Mesodermal cell (in vitro differentiated cells): ENCODE results near the gene AEBP1.

ENCODE experiments used
- H3K27ac ChIP-seq: 2 replicates; pipeline ENCODE4 v1.7.0; 2013; ENCODE audit warnings: mild to moderate bottlenecking, low read depth, low read length, moderate library complexity; ENCODE audit not compliant: severe bottlenecking
- H3K36me3 ChIP-seq: 2 replicates; pipeline ENCODE4 v1.7.1; 2013; ENCODE audit warnings: mild to moderate bottlenecking, low read length, moderate library complexity; ENCODE audit not compliant: control insufficient read depth, insufficient read depth
- H3K4me1 ChIP-seq: one replicate; pipeline ENCODE4 v1.7.1; 2013; ENCODE audit warnings: mild to moderate bottlenecking, low read length; ENCODE audit not compliant: insufficient read depth, control insufficient read depth, poor library complexity, severe bottlenecking
- H3K4me3 ChIP-seq: 2 replicates; pipeline ENCODE4 v1.7.0; 2013; ENCODE audit warnings: low read length, control low read depth, mild to moderate bottlenecking; ENCODE audit not compliant: insufficient read depth, poor library complexity, severe bottlenecking; ENCODE audit errors: extremely low read depth
- H3K9me3 ChIP-seq: 2 replicates; pipeline ENCODE4 v1.7.1; 2013; ENCODE audit warnings: mild to moderate bottlenecking, low read length, moderate library complexity; ENCODE audit not compliant: control insufficient read depth
- WGBS, 2 experiments: methylation state at CpG; one replicate each; pipeline ENCODE4 v1.1.5; 2013; ENCODE audit warnings: missing lambda C conversion rate in 2 of 2; ENCODE audit not compliant: insufficient coverage in 2 of 2; 5-methylcytosine and 5-hydroxymethylcytosine counted together

The AEBP1 gene

DNA sequence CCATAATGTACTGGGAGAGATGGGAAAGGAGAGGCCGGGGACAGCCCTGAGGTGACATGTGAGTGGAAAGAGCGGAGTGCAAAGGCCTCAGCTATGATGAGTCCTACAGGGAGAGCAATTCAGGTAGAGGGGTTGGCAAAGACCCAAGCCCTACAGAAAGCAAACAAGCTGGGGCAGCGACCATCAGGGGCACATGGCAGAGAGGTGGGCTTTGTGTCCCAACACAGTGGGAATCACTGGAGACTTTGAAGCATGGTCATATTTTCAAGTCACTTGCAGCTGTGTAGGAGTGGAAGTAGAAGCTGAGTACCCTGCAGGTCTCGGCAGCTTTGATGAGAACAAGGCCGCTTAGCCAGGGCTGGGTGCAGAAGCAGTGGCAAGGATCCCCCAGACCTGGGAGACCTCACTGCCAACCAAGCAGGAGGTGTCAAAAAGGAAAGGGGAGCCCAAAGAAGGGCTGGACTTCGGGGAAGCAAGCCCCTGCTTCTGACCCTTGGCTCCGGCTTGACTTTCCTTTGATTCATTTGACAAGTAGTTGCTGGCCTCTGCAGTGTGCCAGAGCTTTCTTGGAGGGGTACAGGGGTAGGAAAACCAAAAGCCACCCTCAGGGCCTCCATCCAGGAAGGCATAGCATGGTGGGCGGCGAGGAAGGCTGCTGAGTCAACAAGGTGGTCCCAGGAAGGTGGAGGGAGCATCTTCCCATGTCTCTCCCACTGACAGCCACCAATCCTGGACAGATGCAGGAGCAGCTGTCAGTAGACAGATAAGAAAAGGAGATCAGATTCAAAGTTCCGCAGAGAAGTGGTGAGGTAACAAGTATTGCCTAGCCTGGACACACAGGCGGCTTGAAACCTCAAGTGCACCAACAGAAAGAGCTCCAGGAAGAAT is 36.8 kb upstream of the AEBP1 start:
- H3K4me3 ChIP-seq: no peak overlapping the region
- H3K9me3 ChIP-seq: no peaks in the 10 kb centered on the region
- H3K4me1 ChIP-seq: peaks cover 7% of the 10 kb centered on the region
- WGBS, 2 experiments: 90 to 92% methylated on average over 10 to 11 of the region's 11 CpGs
- H3K36me3 ChIP-seq: peaks cover 3% of the 10 kb centered on the region
- no peak overlapping the region for H3K27ac ChIP-seq

DNA sequence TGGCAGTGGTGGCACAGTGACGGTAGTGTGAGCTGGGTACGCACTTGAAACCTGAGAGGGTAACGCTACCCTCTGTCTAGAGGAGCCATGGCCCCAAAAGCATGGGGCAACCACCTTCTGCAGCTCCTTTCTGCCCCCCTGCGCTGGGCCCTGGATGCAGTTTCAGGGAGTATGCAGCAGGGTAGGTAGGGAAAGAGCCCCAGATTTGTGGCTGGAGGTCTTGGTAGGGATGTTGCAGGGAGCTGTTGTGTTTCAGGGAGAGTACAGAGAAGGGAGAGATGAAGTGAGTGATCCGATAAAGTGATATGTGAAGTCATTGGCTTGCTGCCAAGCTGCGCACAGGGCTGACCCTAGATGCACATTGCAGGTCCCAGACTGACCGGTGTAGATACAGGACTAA is 36.1 kb upstream of the AEBP1 start:
- 80 to 95% methylated on average over 6 to 7 of the region's 7 CpGs for WGBS, 2 experiments
- H3K36me3 ChIP-seq: peaks cover 3% of the 10 kb centered on the region
- no peak overlapping the region for H3K4me3 ChIP-seq
- H3K27ac ChIP-seq: no peak overlapping the region
- H3K9me3 ChIP-seq: no peaks in the 10 kb centered on the region
- H3K4me1 ChIP-seq: peaks cover 7% of the 10 kb centered on the region

DNA sequence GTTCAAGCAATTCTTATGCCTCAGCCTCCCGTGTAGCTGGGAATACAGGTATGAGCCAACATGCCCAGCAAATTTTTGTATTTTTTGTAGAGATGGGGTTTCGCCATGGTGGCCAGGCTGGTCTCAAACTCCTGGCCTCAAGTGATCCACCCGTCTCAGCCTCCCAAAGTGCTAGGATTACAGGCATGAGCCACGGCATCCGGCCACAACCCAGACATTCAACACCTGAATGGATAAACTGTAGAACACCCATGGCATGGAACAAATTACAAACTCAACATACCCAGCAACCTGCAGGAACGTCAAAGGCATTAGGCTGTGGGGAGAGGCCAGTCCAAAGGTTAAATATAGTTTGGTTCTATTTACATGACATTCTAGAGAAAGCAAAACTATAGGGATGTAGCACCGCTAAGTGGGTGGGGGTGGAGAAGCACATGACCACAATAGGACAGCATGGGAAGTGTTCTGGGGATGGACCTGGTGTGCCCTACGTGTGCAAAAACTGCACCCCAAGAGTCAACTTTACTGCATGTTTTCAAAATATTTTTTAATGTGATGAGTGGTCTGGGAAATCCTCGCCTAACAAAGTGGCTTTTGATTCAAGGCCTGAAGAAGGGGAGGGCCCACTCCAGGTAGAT is 32.3 kb upstream of the AEBP1 start:
- Histone ChIP-seq H3K9me3 (no peaks in the 10 kb centered on the region), H3K4me1 (no peaks in the 10 kb centered on the region), H3K27ac (no peak overlapping the region), H3K4me3 (no peak overlapping the region), H3K36me3 (peaks cover 35% of the 10 kb centered on the region)
- 78 to 82% methylated on average over 5 to 6 of the region's 9 CpGs for WGBS, 2 experiments

- Histone ChIP-seq H3K27ac (no peak overlapping the region), H3K9me3 (no peaks in the 10 kb centered on the region), H3K36me3 (peaks cover 39% of the 10 kb centered on the region), H3K4me3 (no peak overlapping the region), H3K4me1 (no peaks in the 10 kb centered on the region)
- WGBS, 2 experiments: 70 to 72% methylated on average over 10 to 11 of the region's 12 CpGs
These were observed 31.5 kb upstream of the AEBP1 start for GRCh38 chr7:44072364-44073231.

GRCh38 chr7:44073664-44074348 is 30.3 kb upstream of the AEBP1 start:
- Histone ChIP-seq H3K9me3 (no peaks in the 10 kb centered on the region), H3K4me3 (no peak overlapping the region), H3K27ac (no peak overlapping the region), H3K4me1 (no peaks in the 10 kb centered on the region), H3K36me3 (peaks cover 51% of the 10 kb centered on the region)
- WGBS, 2 experiments: 94 to 97% methylated on average over 22 of the region's 26 CpGs

GRCh38 chr7:44074349-44074695 is 29.8 kb upstream of the AEBP1 start:
- H3K9me3 ChIP-seq: no peaks in the 10 kb centered on the region
- 100% methylated on average over 9 to 11 of the region's 13 CpGs for WGBS, 2 experiments
- peaks cover 51% of the 10 kb centered on the region for H3K36me3 ChIP-seq
- H3K27ac ChIP-seq: no peak overlapping the region
- H3K4me1 ChIP-seq: no peaks in the 10 kb centered on the region
- H3K4me3 ChIP-seq: no peak overlapping the region

GRCh38 chr7:44075296-44076075 is 28.7 kb upstream of the AEBP1 start:
- no peaks in the 10 kb centered on the region for H3K4me1 ChIP-seq
- no peaks in the 10 kb centered on the region for H3K9me3 ChIP-seq
- H3K36me3 ChIP-seq: peaks cover 59% of the 10 kb centered on the region
- WGBS, 2 experiments: 95 to 99% methylated on average over 12 to 15 of the region's 17 CpGs
- H3K27ac ChIP-seq: no peak overlapping the region
- H3K4me3 ChIP-seq: no peak overlapping the region

DNA sequence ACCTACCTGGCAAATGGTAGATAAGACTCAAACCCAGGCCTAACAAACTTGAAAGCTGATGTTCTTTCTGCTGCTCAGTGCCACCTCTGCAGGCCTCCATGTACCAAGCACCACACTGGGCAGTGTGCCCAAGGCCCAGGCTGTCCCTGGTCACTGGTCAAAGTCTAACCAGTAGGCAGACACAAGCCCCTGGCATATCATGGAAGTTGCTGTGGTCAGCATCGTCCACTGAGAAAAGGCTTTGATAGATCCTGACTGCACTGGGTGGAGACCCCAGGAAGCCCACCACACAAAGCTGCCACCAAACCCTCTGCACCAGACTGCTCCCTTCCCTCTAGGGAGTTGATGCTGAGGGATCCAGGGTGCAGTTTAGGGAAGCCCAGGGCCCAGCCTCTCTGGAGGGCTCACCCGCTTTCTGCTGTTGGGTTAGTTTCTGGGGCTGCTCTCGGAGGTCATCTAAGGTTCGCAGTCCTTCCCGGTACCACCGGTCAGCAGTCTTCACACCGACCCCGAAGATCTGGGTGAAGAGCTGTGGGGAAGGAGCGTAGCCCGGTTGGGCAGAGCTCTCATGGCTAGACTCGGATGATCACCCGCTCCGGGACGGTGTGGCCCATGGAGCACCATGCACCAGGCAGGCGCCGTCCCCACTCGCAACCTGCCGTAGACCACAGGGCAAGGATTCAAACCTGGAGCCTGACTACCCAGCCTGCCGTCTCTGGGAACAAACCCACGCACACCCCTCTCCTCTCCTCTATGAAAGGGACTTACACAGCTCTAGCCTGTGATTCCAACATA is 27.8 kb upstream of the AEBP1 start:
- Histone ChIP-seq H3K27ac (no peak overlapping the region), H3K36me3 (peaks cover 59% of the 10 kb centered on the region), H3K9me3 (no peaks in the 10 kb centered on the region), H3K4me3 (no peak overlapping the region), H3K4me1 (peaks cover 2% of the 10 kb centered on the region)
- WGBS, 2 experiments: 95 to 98% methylated on average over 15 to 20 of the region's 20 CpGs

GRCh38 chr7:44077061-44077460 is 27.1 kb upstream of the AEBP1 start:
- WGBS, 2 experiments: 95 to 100% methylated on average over 3 to 7 of the region's 9 CpGs
- Histone ChIP-seq H3K4me3 (no peak overlapping the region), H3K36me3 (peaks cover 59% of the 10 kb centered on the region), H3K4me1 (peaks cover 5% of the 10 kb centered on the region), H3K9me3 (no peaks in the 10 kb centered on the region), H3K27ac (no peak overlapping the region)
